ENCODE measurements around the gene CALR.

Gene CALR

GRCh38 chr19:12936582-12936981 lies 1.8 kb upstream of the CALR start:
- Histone ChIP-seq H3K36me3 (ENCODE audit: insufficient read depth, low read depth, low read length) (peaks cover 31% of the 10 kb centered on the region), H3K9ac (ENCODE audit: low read depth, low read length) (peak overlapping the region; percentile 33; the same call in 1 of the 2 replicates), H3K27ac (ENCODE audit: low read length) (peak overlapping the region; percentile 67), H3K4me3 (ENCODE audit: low read length) (no peak overlapping the region), H3K9me3 (ENCODE audit: insufficient read depth, low read depth, low read length) (no peaks in the 10 kb centered on the region), H3K27me3 (ENCODE audit: insufficient read depth, low read length) (no peaks in the 10 kb centered on the region), H3K4me1 (ENCODE audit: insufficient read depth, low read length) (peaks cover 9% of the 10 kb centered on the region; the same call in 1 of the 2 replicates)

GRCh38 chr19:12937093-12937926 lies 1.1 kb upstream of the CALR start:
- H3K4me3 ChIP-seq (ENCODE audit: low read length), result peak overlapping the region; percentile 100
- peak overlapping the region; percentile 84; the same call in 1 of the 2 replicates for H3K9ac ChIP-seq (ENCODE audit: low read depth, low read length)
- no peaks in the 10 kb centered on the region for H3K27me3 ChIP-seq (ENCODE audit: insufficient read depth, low read length)
- peaks cover 9% of the 10 kb centered on the region; the same call in 1 of the 2 replicates for H3K4me1 ChIP-seq (ENCODE audit: insufficient read depth, low read length)
- no peaks in the 10 kb centered on the region for H3K9me3 ChIP-seq (ENCODE audit: insufficient read depth, low read depth, low read length)
- peak overlapping the region; percentile 91 for H3K27ac ChIP-seq (ENCODE audit: low read length)
- peaks cover 37% of the 10 kb centered on the region for H3K36me3 ChIP-seq (ENCODE audit: insufficient read depth, low read depth, low read length)

GRCh38 chr19:12938779-12939601 lies 581 bp downstream of the CALR start:
- peak overlapping the region; percentile 67 for H3K27ac ChIP-seq (ENCODE audit: low read length)
- H3K9ac ChIP-seq (ENCODE audit: low read depth, low read length), result peak overlapping the region; percentile 98
- H3K4me3 ChIP-seq (ENCODE audit: low read length), result peak overlapping the region; percentile 100
- H3K4me1 ChIP-seq (ENCODE audit: insufficient read depth, low read length), result peaks cover 9% of the 10 kb centered on the region; the same call in 1 of the 2 replicates
- peaks cover 54% of the 10 kb centered on the region for H3K36me3 ChIP-seq (ENCODE audit: insufficient read depth, low read depth, low read length)
- no peaks in the 10 kb centered on the region for H3K27me3 ChIP-seq (ENCODE audit: insufficient read depth, low read length)
- H3K9me3 ChIP-seq (ENCODE audit: insufficient read depth, low read depth, low read length), result no peaks in the 10 kb centered on the region

- Histone ChIP-seq H3K9me3 (ENCODE audit: insufficient read depth, low read depth, low read length) (no peaks in the 10 kb centered on the region), H3K4me3 (ENCODE audit: low read length) (peak overlapping the region; percentile 100), H3K27me3 (ENCODE audit: insufficient read depth, low read length) (no peaks in the 10 kb centered on the region), H3K4me1 (ENCODE audit: insufficient read depth, low read length) (peaks cover 9% of the 10 kb centered on the region; the same call in 1 of the 2 replicates), H3K36me3 (ENCODE audit: insufficient read depth, low read depth, low read length) (peaks cover 64% of the 10 kb centered on the region), H3K9ac (ENCODE audit: low read depth, low read length) (peak overlapping the region; percentile 98; the same call in 1 of the 2 replicates), H3K27ac (ENCODE audit: low read length) (no peak overlapping the region)
Observed at GRCh38 chr19:12939975-12940423, 1.6 kb downstream of the CALR start.

- H3K36me3 ChIP-seq (ENCODE audit: insufficient read depth, low read depth, low read length), result peaks cover 66% of the 10 kb centered on the region
- peaks cover 9% of the 10 kb centered on the region; the same call in 1 of the 2 replicates for H3K4me1 ChIP-seq (ENCODE audit: insufficient read depth, low read length)
- H3K9ac ChIP-seq (ENCODE audit: low read depth, low read length), result no peak overlapping the region
- no peaks in the 10 kb centered on the region for H3K27me3 ChIP-seq (ENCODE audit: insufficient read depth, low read length)
- H3K27ac ChIP-seq (ENCODE audit: low read length), result no peak overlapping the region
- H3K9me3 ChIP-seq (ENCODE audit: insufficient read depth, low read depth, low read length), result no peaks in the 10 kb centered on the region
- peak overlapping the region; percentile 100 for H3K4me3 ChIP-seq (ENCODE audit: low read length)
Observed at GRCh38 chr19:12940897-12941296, 2.5 kb downstream of the CALR start.

GRCh38 chr19:12943437-12944044 lies 5.1 kb downstream of the CALR start:
- Histone ChIP-seq H3K27me3 (ENCODE audit: insufficient read depth, low read length) (no peaks in the 10 kb centered on the region), H3K4me3 (ENCODE audit: low read length) (no peak overlapping the region), H3K4me1 (ENCODE audit: insufficient read depth, low read length) (peaks cover 4% of the 10 kb centered on the region; the same call in 1 of the 2 replicates), H3K27ac (ENCODE audit: low read length) (no peak overlapping the region), H3K36me3 (ENCODE audit: insufficient read depth, low read depth, low read length) (peaks cover 80% of the 10 kb centered on the region), H3K9ac (ENCODE audit: low read depth, low read length) (no peak overlapping the region), H3K9me3 (ENCODE audit: insufficient read depth, low read depth, low read length) (no peaks in the 10 kb centered on the region)

- Histone ChIP-seq H3K36me3 (ENCODE audit: insufficient read depth, low read depth, low read length) (peaks cover 80% of the 10 kb centered on the region), H3K27me3 (ENCODE audit: insufficient read depth, low read length) (no peaks in the 10 kb centered on the region), H3K9me3 (ENCODE audit: insufficient read depth, low read depth, low read length) (no peaks in the 10 kb centered on the region), H3K4me3 (ENCODE audit: low read length) (no peak overlapping the region), H3K9ac (ENCODE audit: low read depth, low read length) (no peak overlapping the region), H3K27ac (ENCODE audit: low read length) (no peak overlapping the region), H3K4me1 (ENCODE audit: insufficient read depth, low read length) (peaks cover 4% of the 10 kb centered on the region; the same call in 1 of the 2 replicates)
Observed at GRCh38 chr19:12944104-12944674, 5.8 kb downstream of the CALR start.

GRCh38 chr19:12945479-12946091 lies 7.2 kb downstream of the CALR start, which contains the start of gene RAD23A:
TSS of gene RAD23A (plus strand) at chr19:12945862. CDS start at chr19:12945949, 87 bp downstream.
- Histone ChIP-seq H3K9me3 (ENCODE audit: insufficient read depth, low read depth, low read length) (no peaks in the 10 kb centered on the region), H3K36me3 (ENCODE audit: insufficient read depth, low read depth, low read length) (peaks cover 80% of the 10 kb centered on the region)

GRCh38 chr19:12946092-12946721 lies 7.8 kb downstream of the CALR start:
- H3K36me3 ChIP-seq (ENCODE audit: insufficient read depth, low read depth, low read length), result peaks cover 80% of the 10 kb centered on the region

More at GRCh38 chr19:12945479-12946091, 7.2 kb downstream of the CALR start, which contains the start of gene RAD23A:
- Histone ChIP-seq H3K9ac (ENCODE audit: low read depth, low read length) (peak within 1 kb of the TSS; percentile 93), H3K27ac (ENCODE audit: low read length) (peak within 1 kb of the TSS; percentile 26), H3K4me3 (ENCODE audit: low read length) (peak within 1 kb of the TSS; percentile 92), H3K27me3 (ENCODE audit: insufficient read depth, low read length) (no peaks in the 10 kb centered on the region), H3K4me1 (ENCODE audit: insufficient read depth, low read length) (no peaks in the 10 kb centered on the region; the same call in 1 of the 2 replicates)

GRCh38 chr19:12946731-12947496 lies 8.5 kb downstream of the CALR start:
- no peaks in the 10 kb centered on the region; the same call in 1 of the 2 replicates for H3K4me1 ChIP-seq (ENCODE audit: insufficient read depth, low read length)
- H3K27me3 ChIP-seq (ENCODE audit: insufficient read depth, low read length), result no peaks in the 10 kb centered on the region
- peak overlapping the region; percentile 26 for H3K27ac ChIP-seq (ENCODE audit: low read length)
- peaks cover 78% of the 10 kb centered on the region for H3K36me3 ChIP-seq (ENCODE audit: insufficient read depth, low read depth, low read length)
- peak overlapping the region; percentile 92 for H3K4me3 ChIP-seq (ENCODE audit: low read length)
- H3K9ac ChIP-seq (ENCODE audit: low read depth, low read length), result peak overlapping the region; percentile 93
- no peaks in the 10 kb centered on the region for H3K9me3 ChIP-seq (ENCODE audit: insufficient read depth, low read depth, low read length)

More at GRCh38 chr19:12946092-12946721, 7.8 kb downstream of the CALR start:
- peak overlapping the region; percentile 26 for H3K27ac ChIP-seq (ENCODE audit: low read length)
- peak overlapping the region; percentile 93 for H3K9ac ChIP-seq (ENCODE audit: low read depth, low read length)
- peak overlapping the region; percentile 92 for H3K4me3 ChIP-seq (ENCODE audit: low read length)
- no peaks in the 10 kb centered on the region for H3K27me3 ChIP-seq (ENCODE audit: insufficient read depth, low read length)
- no peaks in the 10 kb centered on the region for H3K9me3 ChIP-seq (ENCODE audit: insufficient read depth, low read depth, low read length)
- no peaks in the 10 kb centered on the region; the same call in 1 of the 2 replicates for H3K4me1 ChIP-seq (ENCODE audit: insufficient read depth, low read length)
